HFFc6 (cell line): ENCODE data around the gene TAF1C. TPM values are rescaled to one million over a fixed set of nuclear protein-coding genes. Genes with fewer than 3 reads are reported as not detected.

ENCODE experiments used
- DNase-seq: peaks from one replicate; pipeline ENCODE4 v3.0.0-alpha.2; 2018
- H3K27ac Mint-ChIP-seq: 2 replicates; pipeline ENCODE4 v1.8.0; 2020; ENCODE audit warnings: mild to moderate bottlenecking, mixed read lengths
- H3K27me3 Mint-ChIP-seq: 2 replicates; pipeline ENCODE4 v1.8.0; 2021; ENCODE audit warnings: mild to moderate bottlenecking, moderate library complexity, mixed read lengths; ENCODE audit not compliant: insufficient read depth
- H3K36me3 Mint-ChIP-seq: 2 replicates; pipeline ENCODE4 v1.8.0; 2021; ENCODE audit warnings: low read depth, mixed read lengths
- H3K4me1 Mint-ChIP-seq: 2 replicates; pipeline ENCODE4 v1.8.0; 2020; ENCODE audit warnings: low read depth, mixed read lengths
- H3K4me3 Mint-ChIP-seq: 2 replicates; pipeline ENCODE4 v1.8.0; 2020; ENCODE audit warnings: mild to moderate bottlenecking, moderate library complexity, mixed read lengths
- H3K9me3 Mint-ChIP-seq: 2 replicates; pipeline ENCODE4 v1.8.0; 2020; ENCODE audit warnings: mild to moderate bottlenecking, mixed read lengths
- CTCF ChIP-seq: fragments of 200-600 bp; sonication (generic); IDR thresholded peaks from 2 replicates; pipeline ENCODE4 v1.5.0; 2021; ENCODE audit warnings: antibody characterized with exemption, mild to moderate bottlenecking
- long read RNA-seq: library from polyadenylated mRNA; unstranded; transcript quantifications from one replicate; pipeline ENCODE4 v2.0.0, GENCODE V29; 2019
- total RNA-seq, 6 experiments: library from RNA; stranded (reverse); fragmentation: NEBNext Ultra II Directional; extraction: Animal tissue kit (Norgen Biotek cat#: 25700); gene quantifications; 2 replicates in 1 of 6; 3 replicates in 5 of 6; pipeline ENCODE4 v1.2.3, GENCODE V29; 2021

TAF1C gene
- 10 to 100 TPM; 22.0 to 30.4 (median 25.7) TPM for total RNA-seq
- long read RNA-seq, partial matches to known transcripts, result 2 of 8 reads
- long read RNA-seq, other reads (novel, unspliced or antisense), result 6 of 8 reads

GRCh38 chr16:84186685-84187437, at the start of gene TAF1C:
TSS of gene TAF1C (minus strand) at chr16:84187057. CDS start at chr16:84184988, 2,069 bp downstream.
- Mint-ChIP-seq H3K4me1 (peaks cover 11% of the 10 kb centered on the region), H3K27me3 (no peaks in the 10 kb centered on the region), H3K27ac (peak within 1 kb of the TSS; percentile 76), H3K36me3 (peaks cover 15% of the 10 kb centered on the region; the same call in 1 of the 2 replicates), H3K4me3 (peak within 1 kb of the TSS; percentile 94), H3K9me3 (no peaks in the 10 kb centered on the region)
- peak; percentile 93 for TF ChIP-seq CTCF
- peak; percentile 72 for DNase-seq

- Mint-ChIP-seq H3K9me3 (no peaks in the 10 kb centered on the region), H3K4me1 (peaks cover 3% of the 10 kb centered on the region; the same call in 1 of the 2 replicates), H3K36me3 (no peaks in the 10 kb centered on the region), H3K27ac (no peak overlapping the region), H3K27me3 (peaks cover 44% of the 10 kb centered on the region), H3K4me3 (no peak overlapping the region)
- no peak for TF ChIP-seq CTCF
- DNase-seq, result no peak
These were observed 47.7 kb upstream of the TAF1C start for GRCh38 chr16:84234321-84235241.

GRCh38 chr16:84233748-84234147, 46.9 kb upstream of the TAF1C start:
- Mint-ChIP-seq H3K27ac (no peak overlapping the region), H3K4me1 (peaks cover 10% of the 10 kb centered on the region), H3K9me3 (no peaks in the 10 kb centered on the region), H3K4me3 (no peak overlapping the region), H3K36me3 (no peaks in the 10 kb centered on the region), H3K27me3 (peaks cover 38% of the 10 kb centered on the region)
- TF ChIP-seq CTCF, result no peak
- DNase-seq, result no peak

- Mint-ChIP-seq H3K36me3 (no peaks in the 10 kb centered on the region), H3K27me3 (peaks cover 33% of the 10 kb centered on the region), H3K4me1 (peaks cover 18% of the 10 kb centered on the region), H3K9me3 (no peaks in the 10 kb centered on the region), H3K4me3 (no peak overlapping the region), H3K27ac (no peak overlapping the region)
- DNase-seq, result no peak
- TF ChIP-seq CTCF, result no peak
These were observed 46.1 kb upstream of the TAF1C start for GRCh38 chr16:84232969-84233368.

- DNase-seq, result no peak
- Mint-ChIP-seq H3K4me1 (peaks cover 25% of the 10 kb centered on the region), H3K27me3 (peaks cover 28% of the 10 kb centered on the region), H3K4me3 (no peak overlapping the region), H3K9me3 (no peaks in the 10 kb centered on the region), H3K27ac (no peak overlapping the region), H3K36me3 (no peaks in the 10 kb centered on the region)
- TF ChIP-seq CTCF, result no peak
These were observed 45.2 kb upstream of the TAF1C start for GRCh38 chr16:84232060-84232459.
